ENCODE measurements around the gene PARP2.

PARP2 gene

GRCh38 chr14:20400589-20400964 lies 57.1 kb downstream of the PARP2 start:
- DNase-seq (ENCODE audit: low spot score) = no peak

- no peak for DNase-seq (ENCODE audit: low spot score)
These were observed 57.6 kb downstream of the PARP2 start for GRCh38 chr14:20400965-20401593.

GRCh38 chr14:20403521-20403920 lies 60.1 kb downstream of the PARP2 start:
- DNase-seq (ENCODE audit: low spot score) = no peak
